Neural progenitor cell (in vitro differentiated cells): ENCODE results near the gene ARHGAP4. TPM values are rescaled to one million over a fixed set of nuclear protein-coding genes. Genes with fewer than 3 reads are reported as not detected.

ENCODE experiments used
- DNase-seq: peaks from one replicate; pipeline ENCODE4 v3.0.0-alpha.2; 2016; ENCODE audit warnings: low spot score
- H2AFZ ChIP-seq: fragments of 200-600 bp; sonication (generic); replicated peaks from 2 replicates; pipeline ENCODE4 v1.6.1; 2016; ENCODE audit warnings: antibody characterized with exemption
- H3F3A ChIP-seq: fragments of 200-600 bp; sonication (generic); 2 replicates; pipeline ENCODE4 v1.6.1; 2016; ENCODE audit warnings: antibody characterized with exemption, low read depth
- H3K27ac ChIP-seq: fragments of 200-600 bp; sonication (generic); 2 replicates; pipeline ENCODE4 v1.5.1; 2016; ENCODE audit warnings: mild to moderate bottlenecking
- H3K27me3 ChIP-seq: fragments of 200-600 bp; sonication (generic); 2 replicates; pipeline ENCODE4 v1.6.1; 2016; ENCODE audit warnings: mild to moderate bottlenecking, moderate library complexity
- H3K36me3 ChIP-seq: fragments of 200-600 bp; sonication (generic); 2 replicates; pipeline ENCODE4 v1.5.1; 2016
- H3K4me1 ChIP-seq: fragments of 200-600 bp; sonication (generic); 2 replicates; pipeline ENCODE4 v1.6.1; 2016; ENCODE audit warnings: mixed run types
- H3K4me2 ChIP-seq: fragments of 200-600 bp; sonication (generic); 2 replicates; pipeline ENCODE4 v1.6.1; 2016
- H3K4me3 ChIP-seq: fragments of 200-600 bp; sonication (generic); 2 replicates; pipeline ENCODE4 v1.5.1; 2016
- H3K79me2 ChIP-seq: fragments of 200-600 bp; sonication (generic); 2 replicates; pipeline ENCODE4 v1.6.1; 2016; ENCODE audit warnings: low read depth
- H3K9ac ChIP-seq: fragments of 200-600 bp; sonication (generic); 2 replicates; pipeline ENCODE4 v1.6.1; 2016
- H3K9me3 ChIP-seq: fragments of 200-600 bp; sonication (generic); 2 replicates; pipeline ENCODE4 v1.5.1; 2016; ENCODE audit warnings: low read depth
- H4K20me1 ChIP-seq: fragments of 200-600 bp; sonication (generic); 2 replicates; pipeline ENCODE4 v1.6.1; 2016; ENCODE audit warnings: low read depth
- H3K27ac Mint-ChIP-seq: 3 replicates; pipeline ENCODE4 v1.8.0; 2021; ENCODE audit warnings: mixed read lengths
- H3K27me3 Mint-ChIP-seq: 2 replicates; pipeline ENCODE4 v1.8.0; 2022; ENCODE audit warnings: low read depth, mild to moderate bottlenecking, inconsistent platforms, moderate library complexity, mixed read lengths; ENCODE audit not compliant: insufficient read depth
- H3K36me3 Mint-ChIP-seq: 3 replicates; pipeline ENCODE4 v1.8.0; 2021; ENCODE audit warnings: mixed read lengths
- H3K4me1 Mint-ChIP-seq: 3 replicates; pipeline ENCODE4 v1.8.0; 2021; ENCODE audit warnings: mixed read lengths
- H3K4me3 Mint-ChIP-seq: 3 replicates; pipeline ENCODE4 v1.8.0; 2021; ENCODE audit warnings: mild to moderate bottlenecking, moderate library complexity, mixed read lengths
- H3K9me3 Mint-ChIP-seq: 3 replicates; pipeline ENCODE4 v1.8.0; 2020; ENCODE audit warnings: mixed read lengths
- EZH2 ChIP-seq: fragments of 200-600 bp; sonication (generic); IDR thresholded peaks from 2 replicates; pipeline ENCODE4 v1.6.1; 2017; ENCODE audit warnings: antibody characterized with exemption, mild to moderate bottlenecking, moderate library complexity
- EZH2phosphoT487 ChIP-seq: fragments of 200-600 bp; sonication (generic); IDR thresholded peaks from 2 replicates; pipeline ENCODE4 v1.6.1; 2017; ENCODE audit warnings: antibody characterized with exemption
- total RNA-seq: library from RNA; depleted of rRNA; stranded (reverse); fragments of >200 nt; gene quantifications from 2 replicates; pipeline ENCODE4 v1.2.3, GENCODE V29; 2015; ENCODE audit warnings: low replicate concordance
- TF ChIP-seq, protein P1 (sequence below): fragments of 200-600 bp; sonication (generic); IDR thresholded peaks from 2 replicates; pipeline ENCODE4 v1.5.1; 2017; ENCODE audit warnings: antibody characterized with exemption, mild to moderate bottlenecking

Gene ARHGAP4
- total RNA-seq, 1 donor from 2014 or later, result 5.1 TPM

DNA sequence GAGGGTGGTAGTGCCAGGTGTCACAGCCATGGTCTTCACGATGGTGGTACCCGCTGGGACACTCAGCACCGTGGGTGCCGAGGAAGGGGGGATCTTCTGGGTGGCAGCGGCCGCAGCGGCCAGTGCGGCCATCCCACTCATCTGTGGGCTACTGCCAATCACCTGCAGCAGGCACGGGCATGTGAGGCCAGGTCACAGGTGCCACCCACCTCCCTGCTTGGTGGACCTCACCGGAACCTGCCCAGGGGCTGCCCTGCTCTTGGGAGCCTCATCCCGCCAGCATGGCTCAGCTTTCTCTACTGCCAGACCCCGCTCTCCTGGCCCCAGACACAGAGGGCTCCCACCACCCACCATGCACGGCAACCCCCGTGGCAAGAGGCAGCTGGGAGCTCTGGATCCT lies 32.5 kb upstream of the ARHGAP4 start:
- no peak overlapping the region for H3K4me3 ChIP-seq
- no peak for DNase-seq
- H3F3A ChIP-seq, result peaks cover 4% of the 10 kb centered on the region
- TF ChIP-seq EZH2 (no peak), EZH2phosphoT487 (no peak)
- TF ChIP-seq, protein P1, sequence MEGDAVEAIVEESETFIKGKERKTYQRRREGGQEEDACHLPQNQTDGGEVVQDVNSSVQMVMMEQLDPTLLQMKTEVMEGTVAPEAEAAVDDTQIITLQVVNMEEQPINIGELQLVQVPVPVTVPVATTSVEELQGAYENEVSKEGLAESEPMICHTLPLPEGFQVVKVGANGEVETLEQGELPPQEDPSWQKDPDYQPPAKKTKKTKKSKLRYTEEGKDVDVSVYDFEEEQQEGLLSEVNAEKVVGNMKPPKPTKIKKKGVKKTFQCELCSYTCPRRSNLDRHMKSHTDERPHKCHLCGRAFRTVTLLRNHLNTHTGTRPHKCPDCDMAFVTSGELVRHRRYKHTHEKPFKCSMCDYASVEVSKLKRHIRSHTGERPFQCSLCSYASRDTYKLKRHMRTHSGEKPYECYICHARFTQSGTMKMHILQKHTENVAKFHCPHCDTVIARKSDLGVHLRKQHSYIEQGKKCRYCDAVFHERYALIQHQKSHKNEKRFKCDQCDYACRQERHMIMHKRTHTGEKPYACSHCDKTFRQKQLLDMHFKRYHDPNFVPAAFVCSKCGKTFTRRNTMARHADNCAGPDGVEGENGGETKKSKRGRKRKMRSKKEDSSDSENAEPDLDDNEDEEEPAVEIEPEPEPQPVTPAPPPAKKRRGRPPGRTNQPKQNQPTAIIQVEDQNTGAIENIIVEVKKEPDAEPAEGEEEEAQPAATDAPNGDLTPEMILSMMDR, result no peak
- no peak overlapping the region for H3K9ac ChIP-seq
- peaks cover 39% of the 10 kb centered on the region for H3K36me3 Mint-ChIP-seq
- H3K27me3 ChIP-seq, result no peaks in the 10 kb centered on the region
- no peaks in the 10 kb centered on the region for H3K4me1 ChIP-seq
- no peaks in the 10 kb centered on the region for H3K36me3 ChIP-seq
- H3K4me2 ChIP-seq, result no peak overlapping the region
- no peak overlapping the region for H3K27ac ChIP-seq
- no peaks in the 10 kb centered on the region for H3K4me1 Mint-ChIP-seq
- no peak overlapping the region for H3K4me3 Mint-ChIP-seq
- H3K9me3 ChIP-seq, result no peaks in the 10 kb centered on the region
- peaks cover 12% of the 10 kb centered on the region for H3K79me2 ChIP-seq
- H3K27me3 Mint-ChIP-seq, result peaks cover 2% of the 10 kb centered on the region
- H3K27ac Mint-ChIP-seq, result no peak overlapping the region
- no peaks in the 10 kb centered on the region for H3K9me3 Mint-ChIP-seq
- H2AFZ ChIP-seq, result no peak overlapping the region
- peaks cover 5% of the 10 kb centered on the region for H4K20me1 ChIP-seq

DNA sequence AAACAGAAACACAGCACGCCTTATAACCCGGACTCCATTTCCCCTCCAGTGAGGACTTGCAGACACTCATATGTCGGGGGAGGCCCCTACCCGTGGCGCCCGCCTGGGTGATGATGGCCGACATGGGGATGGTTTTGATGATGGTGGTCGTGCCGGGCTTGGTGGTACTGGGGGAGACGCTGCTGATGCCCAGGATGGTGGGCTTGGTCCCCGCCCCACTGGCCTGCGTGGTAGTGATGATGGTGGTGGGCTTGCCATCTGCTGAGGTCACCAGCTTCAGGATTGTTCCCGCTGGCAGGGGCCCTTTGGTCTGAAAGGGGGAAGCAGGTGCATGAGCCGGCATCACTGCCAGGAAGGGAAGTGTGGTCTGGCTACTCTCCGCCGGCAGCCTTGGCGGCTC lies 31.2 kb upstream of the ARHGAP4 start:
- Histone ChIP-seq H3K27ac (no peak overlapping the region), H3K4me1 (no peaks in the 10 kb centered on the region), H3K36me3 (no peaks in the 10 kb centered on the region), H3F3A (peaks cover 6% of the 10 kb centered on the region), H4K20me1 (peaks cover 6% of the 10 kb centered on the region), H3K4me2 (no peak overlapping the region), H3K9me3 (no peaks in the 10 kb centered on the region), H3K27me3 (no peaks in the 10 kb centered on the region), H3K9ac (no peak overlapping the region), H2AFZ (no peak overlapping the region), H3K4me3 (no peak overlapping the region), H3K79me2 (peaks cover 11% of the 10 kb centered on the region)
- no peaks in the 10 kb centered on the region for H3K9me3 Mint-ChIP-seq
- no peak overlapping the region for H3K27ac Mint-ChIP-seq
- H3K36me3 Mint-ChIP-seq, result peaks cover 36% of the 10 kb centered on the region
- H3K4me3 Mint-ChIP-seq, result no peak overlapping the region
- H3K27me3 Mint-ChIP-seq, result no peaks in the 10 kb centered on the region
- no peak for TF ChIP-seq EZH2
- TF ChIP-seq EZH2phosphoT487, result no peak
- TF ChIP-seq, protein P1, result no peak
- peaks cover 6% of the 10 kb centered on the region for H3K4me1 Mint-ChIP-seq
- DNase-seq, result no peak

DNA sequence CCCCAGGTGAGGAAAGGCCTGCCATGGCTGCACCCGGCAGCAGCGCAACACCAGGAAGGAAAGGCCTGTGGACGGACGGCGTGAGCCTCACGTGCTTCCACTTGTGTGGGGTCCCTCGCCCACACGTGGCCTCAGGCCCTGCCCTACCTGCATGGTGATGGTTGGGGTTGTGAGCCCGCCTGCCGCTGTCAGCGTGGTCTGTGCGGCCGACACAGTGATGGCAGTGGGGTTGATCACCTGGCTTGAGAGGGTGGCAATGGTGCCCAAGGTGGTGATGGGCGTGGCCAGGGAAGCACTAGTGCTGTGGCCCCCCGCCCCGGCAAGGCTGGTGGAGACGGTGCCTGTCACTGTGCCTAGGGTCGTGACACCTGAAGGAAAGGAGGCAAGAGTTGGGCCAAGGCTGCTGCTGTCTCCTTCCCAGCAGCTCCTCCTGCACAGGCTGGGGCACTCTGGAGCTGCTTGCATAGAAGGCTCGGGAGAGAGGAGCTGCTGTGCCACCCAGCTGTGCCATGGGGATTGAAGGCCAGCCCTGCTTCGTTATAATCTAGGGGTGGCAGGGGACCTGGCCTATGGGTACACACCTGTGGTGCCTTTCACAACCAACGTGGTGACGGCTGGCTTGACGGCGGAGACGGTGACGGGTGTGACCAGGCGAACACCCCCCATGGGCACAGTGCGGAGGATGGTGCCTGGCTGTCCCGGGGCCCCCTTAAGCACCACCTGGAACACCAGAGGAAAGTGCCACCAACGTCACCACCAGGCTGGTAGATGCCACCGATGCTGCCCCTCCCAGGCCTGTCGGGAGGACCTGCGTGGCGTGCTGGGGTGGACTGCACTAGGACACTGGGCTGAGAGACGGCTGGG lies 30.2 kb upstream of the ARHGAP4 start:
- no peaks in the 10 kb centered on the region for H3K36me3 ChIP-seq

More for the DNA sequence above, 30.2 kb upstream of the ARHGAP4 start:
- H3K36me3 Mint-ChIP-seq, result peaks cover 39% of the 10 kb centered on the region
- Histone ChIP-seq H2AFZ (no peak overlapping the region), H3K4me3 (no peak overlapping the region), H3K27ac (no peak overlapping the region), H3K4me1 (no peaks in the 10 kb centered on the region), H3K9me3 (no peaks in the 10 kb centered on the region), H3K27me3 (no peaks in the 10 kb centered on the region), H3F3A (peaks cover 6% of the 10 kb centered on the region), H4K20me1 (peaks cover 6% of the 10 kb centered on the region), H3K79me2 (peaks cover 11% of the 10 kb centered on the region), H3K9ac (no peak overlapping the region), H3K4me2 (no peak overlapping the region)
- no peak for DNase-seq
- H3K4me3 Mint-ChIP-seq, result no peak overlapping the region
- H3K27ac Mint-ChIP-seq, result no peak overlapping the region
- no peaks in the 10 kb centered on the region for H3K9me3 Mint-ChIP-seq
- H3K27me3 Mint-ChIP-seq, result no peaks in the 10 kb centered on the region
- no peak for TF ChIP-seq EZH2
- TF ChIP-seq EZH2phosphoT487, result no peak
- TF ChIP-seq, protein P1, result no peak
- H3K4me1 Mint-ChIP-seq, result peaks cover 6% of the 10 kb centered on the region
